HG03432 (cell line): ENCODE results near the gene FRAS1.
A peak's percentile ranks its signal among the peaks of the same experiment; 100 is the strongest.
"Not testable (repeated sequence)": the region's sequence is repeated elsewhere in the genome, so short reads cannot be mapped to it uniquely, and the experiment has no call there.

ENCODE experiments used
- ATAC-seq: cut with Tn5 transposase; IDR thresholded peaks from one replicate; pipeline ENCODE4 v1.9.1; 2021; ENCODE audit warnings: mild to moderate bottlenecking, moderate library complexity; ENCODE audit not compliant: unreplicated experiment

The FRAS1 gene

GRCh38 chr4:78268597-78268996 lies 211.5 kb downstream of the FRAS1 start:
- no peak for ATAC-seq

GRCh38 chr4:78275450-78275849 lies 218.3 kb downstream of the FRAS1 start:
- not testable (repeated sequence) for ATAC-seq

GRCh38 chr4:78286281-78286680 lies 229.2 kb downstream of the FRAS1 start:
- ATAC-seq = no peak

GRCh38 chr4:78288327-78288726 lies 231.2 kb downstream of the FRAS1 start:
- no peak for ATAC-seq

- no peak for ATAC-seq
Measured at GRCh38 chr4:78291277-78291676, 234.2 kb downstream of the FRAS1 start.

GRCh38 chr4:78292341-78292740 lies 235.2 kb downstream of the FRAS1 start:
- no peak for ATAC-seq

GRCh38 chr4:78292856-78293255 lies 235.7 kb downstream of the FRAS1 start:
- ATAC-seq = no peak

GRCh38 chr4:78293348-78293747 lies 236.2 kb downstream of the FRAS1 start:
- ATAC-seq = no peak

- no peak for ATAC-seq
Measured at GRCh38 chr4:78293821-78294301, 236.7 kb downstream of the FRAS1 start.

- ATAC-seq = no peak
Measured at GRCh38 chr4:78296261-78296660, 239.1 kb downstream of the FRAS1 start.

- peak; percentile 69 for ATAC-seq
Measured at GRCh38 chr4:78297116-78297800, 240.1 kb downstream of the FRAS1 start.

- ATAC-seq = no peak
Measured at GRCh38 chr4:78298618-78299017, 241.5 kb downstream of the FRAS1 start.

GRCh38 chr4:78299565-78299972 lies 242.4 kb downstream of the FRAS1 start:
- ATAC-seq = peak; percentile 46

- ATAC-seq = not testable (repeated sequence)
Measured at GRCh38 chr4:78307263-78307662, 250.1 kb downstream of the FRAS1 start.

- ATAC-seq = no peak
Measured at GRCh38 chr4:78308517-78308916, 251.4 kb downstream of the FRAS1 start.

- no peak for ATAC-seq
Measured at GRCh38 chr4:78309352-78309751, 252.2 kb downstream of the FRAS1 start.

GRCh38 chr4:78310007-78310739 lies 253.1 kb downstream of the FRAS1 start:
- ATAC-seq = no peak

- no peak for ATAC-seq
Measured at GRCh38 chr4:78310740-78311115, 253.6 kb downstream of the FRAS1 start.

- no peak for ATAC-seq
Measured at GRCh38 chr4:78311306-78311705, 254.2 kb downstream of the FRAS1 start.

GRCh38 chr4:78312989-78313753 lies 256.0 kb downstream of the FRAS1 start:
- ATAC-seq = no peak

GRCh38 chr4:78313754-78314120 lies 256.6 kb downstream of the FRAS1 start:
- ATAC-seq = no peak

- ATAC-seq = no peak
Measured at GRCh38 chr4:78318126-78318525, 261.0 kb downstream of the FRAS1 start.
